ENCODE data around the gene NOD1.

The NOD1 gene

DNA sequence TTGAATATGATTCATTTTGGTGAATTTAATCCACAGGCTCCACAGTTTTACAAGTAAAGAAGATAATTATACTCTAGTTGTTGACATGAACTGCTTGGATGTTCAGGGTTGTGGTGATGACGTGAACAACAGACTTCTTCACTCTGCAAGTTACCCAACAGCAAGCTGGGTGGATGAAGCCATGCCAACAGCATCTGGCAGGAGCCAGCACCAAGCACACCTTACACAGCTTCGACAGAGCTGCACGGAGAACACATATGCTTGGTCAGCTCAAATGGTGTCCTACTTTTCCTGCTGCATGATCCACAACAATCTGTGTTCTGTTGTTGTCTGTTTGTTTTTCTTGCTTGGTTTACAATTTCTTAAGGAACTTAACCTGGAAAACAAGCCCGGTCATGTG, 9.8 kb downstream of the NOD1 start:
- no peak for ATAC-seq
- DNase-seq: no peak

DNA sequence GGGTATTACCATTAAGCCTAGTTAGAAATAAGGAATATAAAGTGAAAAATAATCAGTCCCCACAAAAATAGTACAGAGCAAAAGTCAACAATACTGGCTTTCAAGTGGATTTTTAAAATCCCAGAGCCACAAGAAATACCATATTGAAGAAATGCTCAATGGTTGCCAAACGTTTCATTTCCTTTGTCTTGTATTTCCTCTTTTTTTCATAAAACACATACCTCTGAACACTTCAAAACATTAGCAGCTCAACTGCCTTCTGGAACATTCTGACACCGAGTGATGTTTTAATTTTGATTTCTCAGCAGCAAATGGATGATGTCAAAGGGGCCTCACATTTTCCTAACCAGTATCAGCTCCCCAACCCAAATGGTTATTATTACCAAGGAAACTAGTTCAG, 10.5 kb downstream of the NOD1 start:
- no peak for DNase-seq
- no peak for ATAC-seq

DNA sequence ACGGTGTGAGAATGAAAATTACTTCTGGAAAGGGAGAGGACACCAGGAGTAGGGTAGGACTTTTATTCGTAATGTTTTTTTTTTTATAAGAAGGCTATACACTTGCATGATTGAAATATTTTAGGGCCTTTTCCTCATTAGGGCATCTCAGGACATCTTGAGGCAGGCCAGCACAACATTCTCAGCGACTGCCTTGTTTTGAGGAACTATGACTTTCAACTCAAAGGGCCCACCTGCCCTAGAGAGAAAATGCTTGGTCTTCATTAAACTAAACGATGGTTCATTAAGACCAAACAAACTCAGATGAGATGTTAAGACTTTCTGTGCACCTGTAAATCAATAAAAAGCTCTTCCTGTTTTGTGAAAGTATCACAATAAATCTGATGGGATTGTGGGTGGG, 11.3 kb downstream of the NOD1 start:
- ATAC-seq (no peak), DNase-seq (no peak)

DNA sequence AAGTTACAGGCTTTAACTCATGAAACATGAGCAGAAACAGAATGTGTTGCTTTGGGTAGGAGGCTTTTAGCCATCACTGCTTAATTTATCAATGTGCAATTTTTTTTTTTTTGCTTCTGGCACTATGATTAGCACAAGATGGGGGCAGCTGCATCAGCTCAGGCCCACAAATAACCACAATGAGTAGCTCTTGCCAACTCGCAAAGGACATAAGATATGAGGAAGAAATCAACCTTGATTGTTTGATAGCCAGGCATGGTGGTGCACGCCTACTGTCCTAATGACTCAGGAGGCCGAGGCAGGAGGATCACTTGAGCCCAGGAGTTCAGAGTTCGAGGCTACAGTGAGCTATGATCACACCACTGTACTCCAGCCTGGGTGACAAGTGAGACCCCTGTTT, 12.3 kb downstream of the NOD1 start:
- DNase-seq: no peak
- no peak for ATAC-seq

DNA sequence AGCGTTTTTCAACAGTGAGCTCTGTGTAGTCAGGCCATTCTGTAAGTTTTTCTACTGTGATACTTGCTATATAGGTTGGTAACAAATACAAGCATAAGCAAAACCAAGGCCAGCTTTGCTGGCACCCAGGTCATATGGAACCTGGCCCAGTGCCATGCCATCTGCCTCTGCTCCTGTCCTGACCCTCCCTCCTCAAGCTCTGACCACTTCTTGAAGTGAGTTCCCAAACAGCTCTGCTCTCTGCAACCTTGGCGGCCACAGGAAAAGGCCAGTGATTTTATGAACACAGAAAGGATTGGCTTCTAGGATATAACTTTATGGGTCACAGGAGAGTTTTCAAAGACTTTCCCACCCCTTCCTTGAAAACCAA, 12.8 kb downstream of the NOD1 start:
- no peak for ATAC-seq
- DNase-seq: no peak

DNA sequence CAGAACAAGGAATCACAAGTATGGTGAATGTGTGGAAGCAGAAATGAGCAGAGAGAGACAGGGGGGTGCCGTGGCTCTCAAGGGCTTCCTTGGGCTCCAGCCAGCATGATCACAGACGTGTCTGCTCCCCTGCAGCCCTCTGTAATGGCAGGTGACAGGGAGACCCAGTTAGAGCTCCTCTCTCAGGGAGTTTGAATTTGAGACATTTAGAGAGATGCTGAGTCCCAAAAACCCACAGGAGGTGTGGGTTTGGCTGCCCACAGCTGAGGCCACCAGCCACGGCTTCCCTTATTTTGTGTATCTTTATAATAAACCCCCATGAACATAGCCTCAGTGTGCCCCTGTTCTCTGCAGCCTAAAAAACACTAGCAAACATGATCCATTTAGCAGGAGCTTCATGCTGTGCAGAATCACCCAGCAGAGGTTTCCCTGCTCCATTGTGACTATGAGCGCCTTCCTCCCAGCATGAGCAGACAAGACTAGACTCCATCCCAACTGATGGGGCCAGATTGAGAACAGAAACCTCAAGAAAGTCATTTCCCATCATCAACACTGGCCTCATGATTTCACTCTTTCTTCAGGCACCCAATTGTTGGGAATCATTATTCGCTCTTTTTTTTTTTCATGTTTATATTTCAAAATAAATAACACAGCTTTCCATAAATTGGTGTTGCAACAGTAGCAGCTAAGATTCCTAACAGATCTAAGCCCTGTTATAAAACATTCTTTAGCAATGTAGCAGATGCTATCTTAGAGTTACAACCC, 13.4 kb downstream of the NOD1 start:
- no peak for ATAC-seq
- no peak for DNase-seq

DNA sequence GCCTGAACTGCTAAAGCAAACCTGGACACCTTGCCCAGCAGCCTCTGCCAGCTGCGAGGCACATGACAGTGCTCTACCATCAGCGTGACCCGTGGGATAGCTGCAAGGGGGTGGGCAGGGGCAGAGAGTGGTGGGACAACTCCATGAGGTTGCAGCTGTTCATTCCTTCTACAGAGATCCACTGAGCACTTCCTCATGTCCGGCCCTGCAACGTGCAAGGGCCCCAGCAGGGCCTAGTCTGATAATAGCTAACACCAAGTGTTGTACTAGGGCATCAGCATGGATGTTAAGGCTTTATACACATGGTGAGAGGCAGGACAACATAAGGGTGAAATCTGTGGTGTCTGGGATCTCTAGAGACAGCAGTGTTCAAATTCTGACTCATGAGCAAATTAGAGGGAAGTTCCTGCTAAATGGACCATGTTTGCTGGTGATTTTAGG, 14.3 kb downstream of the NOD1 start:
- ATAC-seq: peak; percentile 28
- no peak for DNase-seq

DNA sequence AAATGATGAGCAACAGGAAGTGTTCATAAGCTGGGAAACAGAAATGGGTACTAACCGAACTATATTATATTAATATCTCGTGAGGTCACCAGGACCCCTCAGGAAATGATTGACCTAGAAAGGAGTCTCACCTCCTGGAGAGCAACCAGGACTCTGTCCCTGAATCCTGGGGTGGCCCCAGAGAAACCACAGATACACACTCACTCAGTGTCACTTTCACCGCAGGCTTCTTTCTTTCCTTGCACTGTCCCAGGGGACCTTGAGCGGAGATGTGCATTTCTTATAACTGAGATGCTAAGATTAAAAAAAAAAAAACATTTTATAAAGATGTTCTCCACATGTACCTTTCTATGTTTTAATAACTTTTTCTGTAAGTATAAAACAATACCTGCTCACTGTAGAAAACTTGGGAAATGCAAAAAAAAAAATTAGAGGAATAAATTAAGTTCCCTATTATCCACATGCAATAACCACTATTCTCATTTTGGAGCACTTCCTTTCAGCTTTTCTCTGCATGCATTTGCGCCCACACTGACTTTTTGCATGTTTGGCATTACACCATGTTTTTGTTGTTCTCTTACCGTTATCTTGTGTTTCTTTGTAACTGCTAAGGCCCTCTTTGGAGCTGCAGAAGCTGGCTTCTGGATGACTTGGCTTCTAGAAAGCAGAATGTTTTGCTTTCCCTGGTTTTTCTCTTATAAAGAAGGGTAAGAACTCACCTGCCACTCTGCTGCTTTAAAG, 15.0 kb downstream of the NOD1 start:
- no peak for ATAC-seq

DNA sequence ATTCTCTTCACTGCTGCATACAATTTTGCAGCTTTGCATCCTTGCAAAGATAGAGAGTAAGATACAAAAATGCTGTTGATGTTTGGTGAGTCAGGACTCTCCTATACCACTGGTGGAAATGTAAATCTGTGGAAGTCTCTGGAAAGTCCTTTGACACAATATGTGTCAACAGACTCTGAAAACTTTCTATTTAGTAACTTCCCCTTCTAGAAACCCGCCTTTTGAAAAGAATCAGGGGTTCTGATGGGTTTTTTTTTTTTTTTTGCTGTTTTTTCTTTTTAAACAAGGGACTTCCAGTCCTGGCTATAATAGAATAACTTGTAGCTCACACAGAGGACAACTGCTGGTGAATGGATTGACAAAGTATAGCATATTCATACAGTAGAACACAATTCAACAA, 16.4 kb downstream of the NOD1 start:
- ATAC-seq (no peak), DNase-seq (no peak)

More for the DNA sequence above, 15.0 kb downstream of the NOD1 start:
- no peak for DNase-seq

DNA sequence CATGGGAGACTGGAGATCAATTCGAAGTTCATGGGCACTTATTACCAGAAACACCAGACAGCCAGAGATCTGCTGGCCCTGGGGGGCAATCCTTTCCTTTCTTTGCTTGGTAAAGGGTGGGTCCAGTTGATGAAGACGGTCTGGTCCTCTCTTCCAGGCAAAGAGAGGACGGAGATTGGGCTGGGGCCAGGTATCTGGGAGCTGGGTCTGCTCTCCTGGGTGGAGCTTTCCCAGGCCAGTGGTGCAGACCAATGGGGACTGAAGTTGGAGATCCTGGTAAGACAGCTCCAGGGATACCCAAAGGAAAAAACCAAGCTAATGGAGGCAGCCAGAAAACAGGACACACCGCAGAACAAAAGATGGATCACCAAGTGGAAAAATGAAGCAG, 18.3 kb downstream of the NOD1 start:
- ATAC-seq (no peak), DNase-seq (no peak)

DNA sequence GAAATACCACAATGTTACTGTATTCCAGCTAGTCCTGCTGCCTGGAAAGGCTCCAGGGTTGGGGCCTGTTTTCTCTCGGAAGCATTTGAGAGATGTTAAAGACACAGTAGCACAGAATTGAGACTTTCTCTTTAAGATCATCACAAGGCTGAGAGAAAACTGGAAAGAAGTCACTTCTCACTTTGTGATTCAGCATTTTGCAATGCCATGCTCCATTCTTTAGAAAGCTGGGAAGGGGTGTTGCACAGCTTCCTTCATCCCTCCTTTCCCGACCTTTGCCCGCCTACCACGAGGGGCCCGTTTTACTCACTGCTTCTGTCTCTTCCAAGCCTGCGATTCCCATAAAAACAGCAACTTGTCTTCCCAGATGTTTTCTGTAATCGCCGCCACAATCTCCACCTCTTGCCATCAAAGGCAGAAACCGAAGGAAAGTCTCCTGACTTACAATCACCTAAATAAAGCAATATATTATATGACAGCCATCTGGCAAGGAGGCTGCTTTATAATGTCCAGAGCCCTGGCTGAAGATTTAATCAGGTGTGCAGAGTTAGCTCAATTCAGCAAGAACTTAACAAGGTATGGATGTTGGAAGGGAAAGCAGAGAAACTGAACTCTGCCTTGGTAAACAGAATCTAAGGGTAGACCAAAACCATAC, 18.9 kb downstream of the NOD1 start:
- DNase-seq: no peak
- no peak for ATAC-seq

DNA sequence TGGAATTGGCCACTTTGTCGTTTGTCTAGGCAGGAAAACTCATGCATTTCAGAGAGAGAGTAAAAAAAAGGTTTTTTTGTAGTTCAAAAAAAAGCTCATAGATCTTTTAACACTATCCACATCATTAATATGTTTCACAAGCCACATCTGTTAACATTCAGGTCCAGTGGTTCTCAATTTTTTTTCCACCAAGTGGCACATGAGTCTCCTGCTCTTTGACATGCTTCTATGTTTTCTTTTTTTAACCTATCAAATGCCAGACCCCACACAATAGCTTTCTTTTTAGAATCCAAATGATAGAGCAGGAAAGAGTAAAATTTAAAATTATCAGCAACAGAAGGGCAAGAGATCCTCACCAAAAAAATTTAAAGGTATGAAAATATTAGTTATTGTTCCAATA, 20.3 kb downstream of the NOD1 start:
- ATAC-seq (no peak), DNase-seq (no peak)

DNA sequence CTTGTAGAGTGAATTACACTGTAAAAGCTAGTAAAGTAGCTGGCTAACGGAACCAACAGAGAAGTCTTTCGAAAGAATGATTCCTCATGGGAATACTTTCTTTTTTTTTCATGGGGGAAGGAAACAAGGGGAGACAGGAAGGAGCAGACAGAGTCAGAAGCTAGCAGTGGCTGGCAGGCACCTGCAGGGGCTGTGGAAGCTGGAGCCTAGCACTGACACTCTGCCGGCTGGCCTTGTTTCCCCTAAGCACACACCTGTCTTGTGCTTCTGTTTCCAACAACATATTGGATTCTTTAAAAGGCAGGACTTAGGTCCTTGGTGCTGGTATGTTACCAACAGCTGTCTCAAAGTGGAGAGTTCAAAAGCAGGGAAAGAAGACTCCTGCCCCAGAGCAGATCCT, 24.7 kb downstream of the NOD1 start:
- no peak for DNase-seq

DNA sequence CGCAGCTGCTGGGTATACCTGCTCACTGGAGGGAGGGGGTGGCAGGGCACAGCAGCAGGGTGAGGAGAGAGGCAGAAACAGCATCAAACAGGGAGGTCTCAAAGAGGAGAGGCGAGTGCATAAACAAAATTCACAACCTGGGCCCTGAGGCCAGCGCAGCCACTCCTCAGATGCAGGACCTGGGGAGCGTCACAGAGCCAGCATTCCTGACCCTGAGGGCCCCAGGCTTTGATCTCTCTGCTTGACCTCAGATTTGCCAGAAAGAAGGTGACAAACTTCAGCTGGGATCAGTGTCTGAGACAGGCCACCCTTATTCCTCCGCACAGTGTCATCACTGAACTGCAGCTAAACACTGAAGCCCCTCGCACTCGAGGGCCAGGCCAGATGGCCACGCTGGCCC, 25.6 kb downstream of the NOD1 start:
- DNase-seq (no peak), ATAC-seq (no peak)

More for the DNA sequence above, 24.7 kb downstream of the NOD1 start:
- ATAC-seq: no peak

DNA sequence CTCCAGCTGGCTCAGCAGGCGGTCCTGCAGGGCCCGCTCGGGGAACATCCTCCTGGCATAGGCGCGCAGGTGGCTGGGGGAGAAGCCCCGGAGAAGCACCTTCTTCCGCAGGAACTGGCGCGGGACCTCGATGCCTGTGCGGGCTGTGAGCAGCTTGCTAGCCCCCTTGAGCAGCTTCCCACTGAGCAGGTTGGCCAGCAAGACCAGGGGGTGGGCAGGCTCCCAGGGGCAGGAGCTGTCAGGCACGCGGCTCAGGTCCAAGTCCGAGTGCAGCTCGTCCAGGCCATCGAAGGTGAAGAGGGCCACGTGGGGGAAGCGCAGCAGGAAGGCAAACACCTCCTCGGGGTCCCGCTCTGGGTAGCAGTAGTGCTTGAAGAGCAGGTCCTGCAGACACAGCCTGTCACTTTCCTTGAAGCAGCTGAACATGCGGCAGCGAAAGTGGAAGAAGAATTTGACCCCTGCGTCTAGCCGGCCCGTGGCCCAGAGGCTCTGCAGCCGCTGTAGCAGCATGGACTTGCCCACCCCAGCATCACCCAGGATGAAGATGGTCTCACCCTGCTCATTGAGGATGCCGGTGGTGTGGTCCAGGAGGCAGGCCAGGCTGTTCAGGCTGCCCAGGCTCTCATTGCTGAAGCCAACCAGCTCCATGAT, 26.2 kb downstream of the NOD1 start:
- no peak for DNase-seq

DNA sequence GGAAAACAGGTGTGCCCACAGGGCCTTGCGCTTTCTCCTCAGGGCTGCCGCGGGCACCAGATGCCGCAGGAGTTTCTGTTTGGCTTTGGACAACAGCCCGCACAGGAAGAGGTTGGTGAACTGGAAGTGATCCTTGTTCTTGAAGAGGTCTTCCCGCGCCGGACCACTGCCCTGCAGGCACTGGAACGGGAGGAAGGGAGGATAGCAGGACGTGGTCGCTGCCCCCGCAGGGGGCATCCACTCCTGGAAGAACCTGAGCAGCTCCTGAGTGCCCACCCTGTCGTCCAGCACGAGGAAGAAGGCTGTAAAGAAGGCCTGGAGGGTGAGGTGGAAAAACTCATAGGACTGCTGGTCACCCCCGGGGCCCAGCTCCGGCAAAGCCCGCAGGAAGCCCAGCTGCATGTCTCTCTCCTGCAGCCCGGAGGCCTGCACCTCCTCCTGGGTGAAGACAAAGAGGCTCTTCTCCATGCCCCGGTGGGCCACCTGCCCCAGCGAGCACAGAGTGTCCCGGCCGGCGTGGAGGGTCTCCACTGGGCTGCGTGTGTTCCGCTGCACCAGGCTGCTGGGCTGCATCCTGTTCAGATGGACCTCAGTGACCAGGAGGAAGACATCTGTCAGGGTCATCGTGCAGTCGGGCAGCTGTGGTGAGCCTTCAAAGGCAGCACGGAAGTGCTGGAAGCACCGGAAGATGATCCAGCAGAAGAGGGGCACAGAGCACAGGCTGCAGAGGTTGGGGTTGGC, 26.9 kb downstream of the NOD1 start:
- DNase-seq (no peak), ATAC-seq (no peak)

More for the DNA sequence above, 26.2 kb downstream of the NOD1 start:
- ATAC-seq: no peak

DNA sequence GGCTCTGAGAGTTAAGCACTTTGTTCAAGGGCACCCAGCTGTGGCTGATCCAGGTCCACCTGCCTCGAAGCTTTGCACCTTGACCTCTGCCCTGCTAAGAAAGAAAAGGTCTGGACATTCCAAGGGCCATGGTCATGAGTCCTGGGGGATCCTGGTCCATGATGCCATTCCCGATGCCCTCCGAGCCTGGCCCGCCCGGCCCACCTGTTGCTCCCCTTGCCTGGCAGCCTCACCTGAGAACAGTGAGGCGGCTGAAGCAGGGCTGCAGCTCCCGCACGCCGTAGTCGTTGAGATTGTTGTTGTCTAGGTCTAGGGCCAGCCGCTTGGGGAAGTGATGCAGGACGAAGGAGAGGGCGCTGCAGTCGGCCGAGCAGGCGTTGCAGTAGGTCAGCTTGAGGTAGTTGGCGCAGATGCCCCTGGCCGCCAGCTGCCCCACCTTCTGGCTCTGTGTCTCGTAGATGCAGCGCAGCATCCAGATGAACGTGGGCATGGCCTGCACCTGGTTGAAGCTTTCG, 27.5 kb downstream of the NOD1 start:
- DNase-seq: no peak
- ATAC-seq: no peak

DNA sequence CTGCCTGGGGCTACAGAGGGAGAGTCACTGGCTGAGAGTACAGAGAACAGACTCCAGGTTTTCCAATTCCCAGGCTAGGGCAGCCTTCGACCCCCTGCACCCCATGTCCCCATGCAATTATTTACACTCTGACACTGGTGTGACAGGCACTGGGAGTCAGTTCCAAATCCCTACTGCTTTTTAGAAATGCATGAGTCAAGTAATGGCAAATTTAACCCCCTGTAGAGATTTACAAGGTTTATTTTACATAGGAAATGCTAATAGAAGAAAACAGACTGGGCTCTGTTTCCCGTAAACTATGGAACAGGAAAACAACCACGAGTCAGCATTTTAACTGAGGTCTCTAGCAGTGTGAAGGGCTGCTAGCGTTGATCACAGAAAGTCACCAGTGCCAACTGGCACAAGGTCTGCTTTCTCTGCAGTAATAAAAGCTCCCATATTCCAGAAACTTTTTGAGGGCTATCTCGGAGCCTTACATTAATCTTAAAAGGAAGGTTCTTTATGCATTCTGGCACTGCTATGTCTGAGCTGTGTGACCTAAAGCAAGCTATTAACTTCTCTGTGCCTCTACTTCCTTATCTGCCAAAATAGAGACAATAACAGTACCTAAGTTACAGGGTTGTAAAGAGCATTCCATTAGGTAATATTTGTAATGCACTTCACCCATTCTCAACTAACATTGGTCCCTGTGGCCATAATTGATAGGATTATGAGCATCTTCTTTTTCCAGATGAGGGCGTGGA, 28.2 kb downstream of the NOD1 start:
- ATAC-seq (no peak), DNase-seq (no peak)

DNA sequence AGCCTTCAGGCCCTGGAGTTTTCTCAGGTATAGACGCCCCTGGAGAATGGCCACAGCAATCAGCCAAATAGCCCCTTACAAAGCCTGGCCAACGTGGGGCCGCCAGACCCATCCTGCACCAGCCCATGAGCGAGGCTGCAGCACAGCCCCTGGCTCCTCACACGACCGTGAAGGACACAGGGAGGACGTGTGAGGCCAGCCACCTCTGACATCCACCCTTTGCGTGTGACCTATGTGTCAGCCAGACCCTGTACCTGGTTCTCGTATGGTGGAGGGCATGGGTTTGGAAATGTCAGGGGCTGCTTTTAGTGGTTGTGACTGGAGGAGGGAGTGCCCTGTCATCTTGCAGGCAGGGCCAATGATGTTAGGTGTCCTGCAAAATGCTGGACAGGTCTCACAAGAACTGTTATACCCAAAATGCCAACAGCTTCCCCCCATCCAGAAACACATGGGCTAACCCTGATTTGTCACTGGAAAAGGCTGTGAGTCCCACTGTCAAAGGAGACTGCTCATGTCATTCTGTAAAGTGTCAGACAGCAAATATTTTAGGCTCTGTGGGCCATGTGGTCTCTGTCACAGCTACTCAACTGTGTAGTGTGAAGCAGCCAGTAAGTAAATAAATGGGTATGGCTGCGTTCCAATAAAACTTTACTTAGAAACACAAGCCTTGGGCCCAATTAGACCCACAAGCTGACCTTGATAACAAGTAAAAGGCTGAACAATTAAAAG, 30.0 kb downstream of the NOD1 start:
- ATAC-seq (no peak), DNase-seq (no peak)

DNA sequence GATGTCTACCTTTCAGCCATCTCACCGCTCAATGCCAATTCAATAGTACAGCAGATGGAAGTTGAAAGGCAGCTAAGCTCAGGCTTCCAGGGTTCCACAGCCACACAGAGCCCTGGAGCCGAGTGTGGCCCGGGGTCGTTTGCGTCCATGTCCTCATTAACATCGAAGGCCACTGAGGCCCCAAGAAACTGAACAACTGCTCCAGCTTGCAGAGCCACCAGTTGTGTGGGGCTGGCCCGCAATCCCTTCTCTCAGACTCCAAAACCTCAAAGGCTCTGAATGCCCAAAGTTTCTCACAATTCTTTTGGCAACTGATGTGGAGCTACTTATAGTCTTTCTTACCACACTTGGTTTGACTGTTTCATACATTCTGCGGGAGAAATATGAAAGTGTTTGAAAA, 31.1 kb downstream of the NOD1 start:
- no peak for ATAC-seq

More for the DNA sequence above, 31.1 kb downstream of the NOD1 start:
- DNase-seq: no peak

All from stimulated activated naive CD8-positive, alpha-beta T cell treated with anti-CD3 and anti-CD28 coated beads, Interleukin-15, Interleukin-2, amounts not matched to agents 100 U/mL and 50 U/mL, for 24 hours (primary cell).